Stimulated activated CD8-positive, alpha-beta memory T cell treated with anti-CD3 and anti-CD28 coated beads, Interleukin-4, amount 100 ng/mL, for 24 hours (primary cell): ENCODE data around the gene EMSY.

ENCODE experiments used
- DNase-seq: peaks from one replicate; pipeline ENCODE4 v3.0.0-alpha.2; 2020; ENCODE audit warnings: low read depth

The EMSY gene

DNA sequence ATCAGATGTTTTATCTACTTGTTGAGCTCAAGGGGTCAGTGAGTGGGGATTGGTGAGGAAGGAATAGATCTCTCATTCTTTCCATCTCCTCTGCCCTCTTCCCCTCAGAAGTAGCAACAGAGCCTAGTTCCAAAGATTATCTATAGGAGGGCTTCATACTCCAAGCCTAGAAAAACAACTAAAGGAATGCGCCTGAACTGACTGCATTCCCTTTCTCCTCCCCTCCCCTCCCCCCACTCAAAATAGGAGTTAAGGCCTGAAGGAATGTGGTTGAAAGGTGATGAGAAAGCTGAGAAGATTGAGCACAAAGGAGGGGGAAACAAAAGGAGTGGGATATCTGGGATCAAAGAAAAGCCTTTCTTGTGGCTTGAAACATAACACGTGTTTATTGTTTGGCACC is 10.5 kb downstream of the EMSY start:
- no peak for DNase-seq

DNA sequence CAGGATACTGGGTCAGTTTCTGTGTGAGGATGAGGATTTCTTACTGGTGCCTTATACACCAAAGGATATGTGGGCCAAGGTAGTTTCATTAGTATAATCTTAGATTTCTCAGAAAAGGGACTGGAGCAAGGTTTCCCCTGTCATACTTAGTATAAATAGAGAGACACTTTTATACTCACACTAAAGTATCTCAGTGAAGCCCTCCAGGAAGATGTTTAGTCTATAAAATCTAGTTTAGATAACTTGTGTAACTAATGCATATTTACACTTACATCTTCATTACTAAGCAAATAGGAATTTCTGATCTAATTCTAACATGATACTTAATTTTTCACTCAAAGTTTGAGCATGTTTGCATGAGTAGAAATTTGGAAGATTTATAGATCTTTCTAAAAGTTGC is 11.1 kb downstream of the EMSY start:
- DNase-seq, result no peak

DNA sequence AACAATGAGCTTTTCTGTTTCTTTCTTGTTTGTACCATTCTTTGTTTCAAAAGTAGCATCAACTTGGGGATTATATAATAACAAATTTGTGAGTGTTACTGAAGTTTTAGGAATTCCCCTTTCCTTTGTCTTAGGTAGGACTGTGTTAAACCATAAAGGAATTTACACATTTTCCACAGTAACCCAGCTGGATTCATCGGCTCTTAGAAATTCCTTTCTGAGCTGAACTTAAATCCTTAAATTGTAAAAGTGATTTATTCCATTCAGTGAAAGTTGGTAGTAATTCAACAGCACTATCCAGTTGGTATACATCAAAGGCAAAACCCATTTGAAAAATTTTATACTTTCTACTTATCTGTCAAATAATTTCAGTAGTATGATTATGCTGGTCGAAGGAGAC is 11.8 kb downstream of the EMSY start:
- no peak for DNase-seq

DNA sequence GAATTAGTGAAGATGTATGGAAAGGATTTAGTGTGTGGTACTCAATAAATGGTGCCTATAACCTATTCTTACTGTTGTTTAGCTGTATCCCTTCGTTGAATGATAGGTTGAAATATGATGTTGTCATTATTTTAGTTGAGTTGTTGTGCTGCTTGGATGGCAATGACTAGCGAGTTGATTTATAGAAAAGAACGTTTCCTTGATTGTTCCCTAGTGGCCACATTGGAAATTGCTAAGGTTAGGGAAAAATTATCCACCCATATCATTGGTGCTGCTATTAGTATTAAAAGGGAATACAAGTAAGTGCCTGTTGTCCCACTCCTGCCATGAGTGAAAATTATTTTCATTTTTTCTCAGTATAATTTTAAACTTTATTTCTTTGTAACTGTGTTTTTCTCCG is 14.5 kb downstream of the EMSY start:
- DNase-seq, result no peak

DNA sequence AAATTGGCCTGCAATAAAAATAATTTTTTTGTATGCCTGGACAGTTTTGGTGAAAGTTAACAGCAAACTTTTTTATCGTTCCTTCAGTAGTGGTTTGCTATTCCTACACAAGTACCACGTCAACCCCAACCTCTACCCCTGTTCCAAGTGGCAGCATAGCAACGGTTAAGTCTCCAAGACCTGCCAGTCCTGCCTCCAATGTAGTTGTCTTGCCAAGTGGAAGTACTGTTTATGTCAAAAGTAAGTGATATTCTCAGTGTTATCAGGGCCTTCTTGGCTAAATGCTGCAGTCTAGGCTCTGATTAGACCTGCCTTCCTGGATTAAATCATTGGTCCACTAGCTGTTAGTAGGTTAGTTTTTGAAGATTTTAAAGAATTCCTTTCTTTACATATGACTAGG is 15.0 kb downstream of the EMSY start:
- no peak for DNase-seq

- no peak for DNase-seq
Measured at GRCh38 chr11:76462317-76462716, 17.5 kb downstream of the EMSY start.

DNA sequence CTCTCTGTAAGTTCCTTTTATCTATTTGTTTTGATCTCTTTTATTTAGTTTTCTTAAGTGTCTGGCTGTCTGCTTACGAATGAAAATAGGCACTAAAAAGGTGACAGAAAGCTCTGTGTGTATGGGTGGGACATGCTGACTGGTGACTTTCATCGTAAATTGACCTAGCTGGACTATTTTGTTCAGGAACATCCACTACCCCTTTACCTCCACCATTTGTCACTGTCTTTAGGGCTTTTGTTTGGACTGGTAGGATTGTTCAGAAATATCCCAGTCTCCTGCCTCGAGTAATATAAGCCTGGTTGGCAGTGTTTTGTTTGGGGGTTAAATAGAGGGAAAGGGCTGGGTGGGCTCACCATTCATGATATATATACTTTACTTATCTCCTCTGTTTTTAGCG is 20.9 kb downstream of the EMSY start:
- no peak for DNase-seq

DNA sequence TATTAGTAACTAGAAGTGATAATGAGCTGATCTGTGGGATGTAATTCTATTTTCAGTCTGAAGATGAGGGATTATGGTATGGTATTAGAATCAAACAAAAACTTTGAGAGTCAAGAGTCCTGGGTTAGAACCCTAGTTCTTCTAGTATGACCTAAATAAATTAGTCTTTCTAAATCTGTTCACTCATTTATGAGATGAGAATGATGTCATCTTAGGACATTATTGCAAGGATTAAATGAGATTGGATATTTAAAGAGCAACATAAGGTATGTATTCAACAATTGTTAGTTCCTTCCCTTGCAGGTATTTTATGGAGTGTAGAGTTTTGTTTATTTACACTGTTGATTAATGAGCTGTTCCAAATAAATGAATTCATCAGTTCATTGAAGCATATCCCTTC is 21.8 kb downstream of the EMSY start:
- no peak for DNase-seq

DNA sequence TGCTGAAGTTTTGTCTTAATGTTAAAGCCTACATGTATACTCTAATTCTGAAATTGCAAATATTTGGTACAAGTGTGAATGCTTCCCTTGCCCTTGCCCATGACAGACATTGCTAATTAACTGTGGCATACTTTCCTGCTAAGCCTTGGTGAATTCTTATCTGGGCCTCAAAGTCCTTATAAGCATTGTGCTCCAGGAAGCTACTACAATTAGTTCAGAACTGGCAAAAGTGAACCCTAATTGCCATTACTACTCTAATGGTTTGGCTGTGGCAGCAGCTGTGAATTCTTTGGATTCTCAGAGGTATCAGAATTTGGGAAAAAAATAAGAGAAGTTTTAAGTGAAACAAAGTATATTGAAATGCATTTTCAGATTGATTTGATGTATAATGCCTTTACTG is 24.3 kb downstream of the EMSY start:
- no peak for DNase-seq

DNA sequence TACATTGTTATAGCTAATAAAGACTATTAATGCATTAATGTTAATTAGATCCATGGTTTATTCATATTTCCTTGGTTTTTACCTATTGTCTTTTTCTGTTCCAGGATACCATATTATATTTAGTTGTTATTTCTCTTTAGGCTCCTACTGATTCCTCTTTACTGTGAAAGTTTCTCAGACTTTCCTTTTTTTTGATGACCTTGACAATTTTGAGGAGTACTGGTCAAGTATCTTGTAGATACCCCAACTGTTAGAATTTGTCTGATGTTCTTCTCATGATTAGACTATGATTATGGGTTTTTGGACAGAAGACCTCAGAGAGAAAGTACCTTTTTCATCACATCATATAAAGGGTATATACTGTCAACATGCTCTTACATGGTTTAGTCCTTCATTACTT is 26.6 kb downstream of the EMSY start:
- no peak for DNase-seq

GRCh38 chr11:76480241-76480640 is 35.4 kb downstream of the EMSY start:
- no peak for DNase-seq

- no peak for DNase-seq
Measured at GRCh38 chr11:76491644-76492043, 46.8 kb downstream of the EMSY start.

GRCh38 chr11:76493040-76493439 is 48.2 kb downstream of the EMSY start:
- no peak for DNase-seq

GRCh38 chr11:76493626-76494539 is 49.1 kb downstream of the EMSY start:
- no peak for DNase-seq

DNA sequence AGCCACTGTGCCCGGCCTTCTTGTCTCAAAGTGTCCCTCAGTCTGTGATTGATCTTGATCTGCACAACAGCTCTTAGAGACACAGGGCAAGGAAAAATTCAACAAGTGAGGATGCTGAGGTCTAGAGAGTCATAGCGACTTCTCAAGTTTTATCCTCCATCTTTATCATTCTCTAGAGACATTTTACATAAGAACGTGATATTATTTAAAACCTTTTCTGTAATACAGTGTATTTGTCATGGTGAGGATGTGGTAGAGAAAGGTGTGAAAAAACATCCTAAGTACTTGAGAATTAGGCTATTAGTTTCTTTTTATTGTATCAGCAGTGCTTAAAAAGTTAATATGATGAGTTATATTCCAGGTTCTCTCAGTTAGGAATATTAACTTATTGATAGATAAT is 50.2 kb downstream of the EMSY start:
- DNase-seq, result no peak

DNA sequence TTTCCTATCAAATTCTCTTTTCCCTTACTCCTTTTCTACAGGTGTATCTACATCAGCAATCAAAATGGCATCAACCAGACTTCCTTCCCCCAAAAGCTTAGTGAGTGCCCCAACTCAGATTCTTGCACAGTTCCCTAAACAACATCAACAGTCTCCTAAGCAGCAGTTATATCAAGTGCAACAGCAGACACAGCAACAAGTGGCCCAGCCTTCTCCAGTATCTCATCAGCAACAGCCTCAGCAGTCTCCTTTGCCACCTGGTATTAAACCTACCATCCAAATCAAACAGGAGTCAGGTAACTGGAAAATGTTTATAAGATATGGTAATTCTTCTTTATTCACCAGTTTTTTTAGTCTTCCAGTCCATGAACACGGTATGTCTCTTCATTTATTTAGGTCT is 51.4 kb downstream of the EMSY start:
- DNase-seq, result no peak

DNA sequence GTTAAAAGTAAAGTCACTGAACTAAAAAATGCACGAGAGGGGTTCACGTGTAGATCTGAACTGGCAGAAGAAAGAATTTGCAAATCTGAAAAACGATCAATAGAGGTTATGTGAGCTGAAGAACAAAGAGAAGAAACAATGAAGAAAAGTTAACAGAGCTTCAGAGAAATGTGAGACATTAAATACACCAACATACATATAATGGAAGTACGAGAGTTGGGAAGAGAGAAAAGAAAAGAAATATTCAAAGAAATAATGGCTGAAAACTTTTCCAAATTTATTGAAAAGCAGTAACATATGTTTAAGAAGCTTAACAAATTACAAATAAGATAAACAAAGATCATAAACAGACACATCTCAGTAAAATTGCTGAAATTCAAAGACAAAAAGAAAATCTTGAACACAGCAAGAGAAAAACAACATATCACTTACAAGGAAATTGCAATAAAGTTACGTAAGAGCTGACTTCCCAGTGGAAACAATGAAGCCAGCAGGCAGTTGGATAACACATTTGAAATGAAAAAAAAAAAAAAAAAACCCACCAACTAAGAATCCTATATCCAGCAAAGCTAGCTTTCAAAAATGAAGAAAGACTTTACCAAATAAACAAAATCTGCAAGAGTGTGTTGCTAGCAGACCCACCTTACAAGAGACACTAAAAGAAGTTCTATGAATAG is 56.8 kb downstream of the EMSY start:
- DNase-seq, result no peak

DNA sequence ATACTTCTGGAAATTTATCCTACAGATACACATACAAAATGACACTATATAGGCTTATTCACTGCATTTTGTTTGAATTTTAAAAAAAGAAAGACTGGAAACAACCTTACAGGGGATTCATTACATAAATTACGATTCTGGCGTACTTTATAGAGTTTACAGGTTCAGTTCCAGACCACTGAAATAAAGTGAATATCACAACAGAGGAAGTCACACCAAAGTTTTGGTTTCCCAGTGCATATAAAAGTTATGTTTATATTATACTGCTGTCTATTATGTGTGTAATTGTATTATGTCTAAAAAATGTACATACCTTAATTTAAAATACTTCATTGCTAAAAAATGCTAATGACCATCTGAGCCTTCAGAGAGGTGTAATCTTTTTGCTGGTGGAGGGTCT is 62.0 kb downstream of the EMSY start:
- no peak for DNase-seq

DNA sequence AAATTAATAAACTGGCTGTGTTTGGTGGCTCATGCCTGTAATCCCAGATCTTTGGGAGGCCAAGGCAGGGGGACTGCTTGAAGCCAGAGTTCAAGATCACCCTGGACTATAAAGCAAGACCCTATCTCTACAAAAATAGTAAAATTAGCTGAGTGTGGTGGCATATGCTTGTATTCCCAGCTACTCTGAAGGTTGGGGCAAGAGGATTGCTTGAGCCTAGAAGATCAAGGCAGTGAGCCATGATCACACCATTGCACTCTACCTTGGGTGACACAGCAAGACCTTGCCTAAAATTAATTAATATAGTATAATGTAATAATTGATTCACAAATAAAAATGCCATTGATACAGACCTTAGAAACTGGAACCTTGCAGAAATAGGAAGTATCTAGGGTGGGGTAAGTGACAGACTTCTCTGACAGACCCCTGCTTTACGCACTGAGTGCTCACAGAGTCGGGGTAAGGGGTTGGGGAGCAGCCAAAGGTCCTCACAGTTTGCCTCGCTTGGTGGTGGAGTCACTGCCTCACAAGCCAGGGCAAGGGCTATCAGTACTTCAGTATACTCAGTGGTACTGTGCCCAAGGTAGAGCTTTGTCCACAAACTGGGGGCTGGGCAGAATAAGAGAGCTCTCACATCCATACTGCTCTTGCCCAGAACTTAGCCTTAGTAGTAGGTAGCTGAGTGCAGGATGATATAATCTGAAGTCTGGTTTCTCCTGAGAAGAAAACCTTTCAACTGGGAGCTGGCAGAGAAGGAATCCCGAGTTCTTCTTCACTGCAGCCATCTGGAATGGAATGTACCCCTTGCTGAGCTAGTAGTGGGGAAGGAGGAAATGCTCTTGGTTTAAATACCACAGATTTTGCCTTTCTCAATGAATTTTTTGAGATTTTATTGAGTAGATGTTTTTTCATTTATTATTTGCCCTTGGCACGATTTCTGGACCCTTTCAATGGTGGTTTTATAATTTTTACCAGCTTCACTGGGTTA is 65.5 kb downstream of the EMSY start:
- no peak for DNase-seq

- DNase-seq, result no peak
Measured at GRCh38 chr11:76512851-76513653, 68.2 kb downstream of the EMSY start.

- DNase-seq, result no peak
Measured at GRCh38 chr11:76513654-76514034, 68.8 kb downstream of the EMSY start.

- no peak for DNase-seq
Measured at GRCh38 chr11:76515494-76515893, 70.7 kb downstream of the EMSY start.
